Coronary artery (tissue), 2 donors: Measurements from ENCODE around the gene GZMB.

Source experiments
- DNase-seq: peaks from one replicate; pipeline ENCODE4 v3.0.0-alpha.2; 2017; ENCODE audit warnings: low spot score
- H3K27ac ChIP-seq, 2 donors: fragments of 200-600 bp; sonication (generic); one replicate each; pipeline ENCODE4 v1.5.1; 2016 to 2019
- H3K4me3 ChIP-seq: fragments of 200-600 bp; sonication (generic); 2 replicates; pipeline ENCODE4 v1.5.1; 2016; ENCODE audit warnings: mild to moderate bottlenecking, moderate library complexity
- CTCF ChIP-seq: fragments of 200-600 bp; sonication (generic); IDR thresholded peaks from one replicate; pipeline ENCODE4 v1.5.1; 2019; ENCODE audit warnings: antibody characterized with exemption

Gene GZMB

GRCh38 chr14:24631749-24632335 is 2.1 kb downstream of the GZMB start:
- no peak for DNase-seq
- Histone ChIP-seq H3K4me3 (no peak overlapping the region), H3K27ac (no peak overlapping the region)
- no peak for TF ChIP-seq CTCF

DNA sequence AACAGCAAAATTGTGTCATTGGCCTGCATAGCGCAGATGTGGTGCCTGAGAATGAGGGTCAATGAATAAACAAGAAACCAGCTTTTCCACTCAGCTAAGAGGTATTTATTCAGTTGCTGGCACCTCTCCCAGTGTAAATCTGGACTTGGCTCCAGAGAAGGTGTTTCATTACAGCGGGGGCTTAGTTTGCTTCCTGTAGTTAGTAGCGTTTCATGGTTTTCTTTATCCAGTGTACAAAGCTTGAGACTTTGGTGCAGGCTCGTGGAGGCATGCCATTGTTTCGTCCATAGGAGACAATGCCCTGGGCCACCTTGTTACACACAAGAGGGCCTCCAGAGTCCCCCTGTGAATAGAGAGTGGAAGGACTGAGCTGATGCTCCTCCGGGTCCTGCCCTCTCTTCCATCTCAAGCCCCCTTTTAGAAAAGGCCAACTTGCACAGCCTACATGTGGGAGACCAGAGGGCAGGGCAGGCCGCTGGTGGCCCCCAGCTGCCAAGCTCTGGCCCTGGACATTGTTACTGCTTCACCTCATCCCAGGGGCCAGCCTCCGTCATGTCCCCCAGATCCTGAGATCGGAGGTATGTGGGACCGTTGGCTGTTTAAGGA is 3.0 kb downstream of the GZMB start:
- H3K4me3 ChIP-seq: no peak overlapping the region
- no peak for DNase-seq
- H3K27ac ChIP-seq: no peak overlapping the region
- no peak for TF ChIP-seq CTCF

GRCh38 chr14:24630087-24630871 is 3.7 kb downstream of the GZMB start:
- no peak for DNase-seq
- H3K27ac ChIP-seq: no peak overlapping the region
- H3K4me3 ChIP-seq: no peak overlapping the region
- no peak for TF ChIP-seq CTCF

GRCh38 chr14:24629521-24629920 is 4.5 kb downstream of the GZMB start:
- no peak overlapping the region for H3K27ac ChIP-seq
- H3K4me3 ChIP-seq: no peak overlapping the region
- no peak for DNase-seq
- TF ChIP-seq CTCF: no peak

DNA sequence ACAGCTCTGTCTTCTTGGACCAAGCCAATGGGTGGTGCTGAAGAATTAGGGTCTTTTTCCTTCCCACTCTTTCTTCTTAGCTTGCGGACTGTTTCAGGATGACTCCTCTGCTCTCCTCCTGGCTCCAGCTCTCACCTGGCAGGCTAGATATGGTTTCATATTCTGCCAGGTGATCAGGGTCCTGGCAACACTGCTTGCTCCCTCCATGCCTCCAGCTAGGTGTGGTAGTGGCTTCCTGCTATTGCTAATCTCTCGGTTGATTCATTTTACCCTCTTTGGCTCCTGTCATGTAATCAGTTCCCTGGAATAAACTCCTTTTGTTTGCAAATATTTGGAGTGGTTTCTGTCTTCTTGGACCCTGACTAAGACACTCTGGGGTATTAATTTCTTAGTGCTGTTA is 20.2 kb downstream of the GZMB start:
- no peak for DNase-seq
- no peak for TF ChIP-seq CTCF
- Histone ChIP-seq H3K27ac (no peak overlapping the region), H3K4me3 (no peak overlapping the region)

DNA sequence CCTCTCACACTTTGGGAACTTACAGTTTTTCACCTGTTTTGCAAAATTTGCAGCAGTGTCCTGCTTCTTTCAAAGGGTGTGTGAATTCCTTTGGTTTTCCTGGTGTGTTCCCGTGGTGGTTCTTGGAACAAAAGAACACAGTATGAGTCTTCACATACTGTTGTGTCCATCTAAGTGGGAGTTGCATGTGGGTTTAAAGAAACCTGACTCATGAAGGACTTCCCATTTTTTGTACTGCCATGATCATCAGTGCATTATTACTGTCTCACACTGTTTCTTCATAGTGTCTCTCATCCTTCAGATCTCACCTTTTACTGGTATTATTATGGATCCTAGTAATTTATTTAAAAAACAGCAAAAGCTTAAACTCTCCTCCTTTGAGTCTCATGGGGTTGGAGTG is 20.7 kb downstream of the GZMB start:
- H3K27ac ChIP-seq: no peak overlapping the region
- H3K4me3 ChIP-seq: no peak overlapping the region
- TF ChIP-seq CTCF: no peak
- DNase-seq: no peak

- no peak for DNase-seq
- H3K4me3 ChIP-seq: no peak overlapping the region
- no peak for TF ChIP-seq CTCF
- H3K27ac ChIP-seq: no peak overlapping the region
These were observed 21.8 kb downstream of the GZMB start for GRCh38 chr14:24612196-24612595.
